IPS DF 4.7 (cell line): ENCODE data around the gene AGPAT2.

Experiments
- DNase-seq: peaks from one replicate; pipeline ENCODE4 v3.0.0-alpha.2; 2013; ENCODE audit warnings: low spot score; ENCODE audit errors: extremely low read depth

The AGPAT2 gene

DNA sequence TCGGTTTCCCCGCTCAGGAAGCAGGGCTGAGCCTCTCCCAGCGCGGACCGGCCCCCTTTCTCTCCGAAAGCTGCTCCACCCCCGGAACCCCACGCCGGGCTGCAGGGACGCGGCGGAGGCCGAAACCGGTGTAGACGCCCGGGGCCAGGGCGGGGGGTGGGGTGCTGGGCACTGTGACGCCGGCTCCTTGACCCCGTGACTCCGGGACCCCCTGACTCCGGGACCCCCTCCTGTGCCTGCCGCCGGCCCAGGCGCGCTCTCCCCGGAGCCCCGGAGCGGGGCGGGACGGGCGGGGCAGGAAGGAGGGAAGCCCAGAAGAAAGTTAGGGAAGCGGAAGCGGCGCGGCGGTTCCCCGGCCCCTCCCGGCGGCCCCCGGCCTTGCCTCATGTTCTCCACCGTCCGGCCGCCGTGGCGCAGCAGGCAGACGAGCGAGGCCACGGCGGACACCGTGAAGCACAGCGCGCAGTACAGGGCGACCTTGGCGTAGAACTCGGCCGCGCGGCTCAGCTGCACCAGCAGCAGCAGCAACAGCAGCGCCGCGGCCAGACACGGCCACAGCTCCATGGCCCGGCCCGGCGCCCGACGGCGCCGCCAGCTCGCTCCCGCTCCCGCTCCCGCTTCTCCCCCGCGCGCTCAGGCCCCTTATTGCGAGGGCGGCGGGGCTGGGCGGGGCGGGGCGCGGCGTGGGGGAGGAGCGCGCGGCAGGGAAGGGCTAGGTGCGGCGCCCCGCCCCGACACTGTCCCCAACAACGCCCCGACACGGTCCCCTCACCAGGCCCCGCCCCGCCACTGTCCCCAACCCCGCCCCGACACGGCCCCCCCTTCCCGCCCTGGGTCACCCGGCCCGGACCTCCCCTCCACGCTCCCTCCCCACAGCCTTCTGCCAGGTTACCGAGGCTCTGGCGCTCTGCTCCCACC lies at the start of gene AGPAT2:
AGPAT2 (minus strand) TSS at position 664 of the 918 bp plus-strand sequence; CDS start at position 564, 100 bp downstream.
- no peak for DNase-seq

DNA sequence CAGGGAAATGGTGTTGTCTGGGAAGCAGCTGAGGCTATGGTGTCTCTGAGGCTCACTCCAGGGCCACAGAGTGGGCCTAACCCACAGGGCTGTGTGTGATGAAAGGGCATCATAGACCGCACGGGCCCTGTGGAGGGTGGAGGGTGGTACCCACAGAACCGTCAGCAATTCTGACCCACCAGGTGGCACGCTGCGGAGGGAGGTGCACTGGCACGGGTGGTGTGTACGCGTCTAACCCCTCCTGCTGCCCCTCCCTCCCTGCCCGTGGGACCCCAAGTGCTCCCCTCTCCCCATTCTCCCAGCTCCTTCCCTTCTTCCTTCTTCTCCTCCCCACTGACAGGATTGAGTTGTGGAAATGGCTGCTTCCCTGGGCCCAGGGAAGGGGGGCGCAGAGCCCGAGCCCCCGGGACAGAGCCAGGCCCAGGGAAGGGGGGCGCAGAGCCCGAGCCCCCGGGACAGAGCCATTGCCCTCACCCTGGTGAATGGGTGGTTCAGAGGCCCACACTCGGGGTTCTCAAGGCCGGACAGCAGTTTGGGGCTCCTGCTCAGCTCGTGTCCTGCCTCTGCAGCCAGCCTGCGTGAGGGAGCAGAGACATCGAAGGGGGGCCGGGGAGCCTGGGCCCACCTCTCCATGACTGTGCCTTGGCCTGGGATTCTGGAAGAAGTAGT lies 48.7 kb upstream of the AGPAT2 start:
- no peak for DNase-seq

DNA sequence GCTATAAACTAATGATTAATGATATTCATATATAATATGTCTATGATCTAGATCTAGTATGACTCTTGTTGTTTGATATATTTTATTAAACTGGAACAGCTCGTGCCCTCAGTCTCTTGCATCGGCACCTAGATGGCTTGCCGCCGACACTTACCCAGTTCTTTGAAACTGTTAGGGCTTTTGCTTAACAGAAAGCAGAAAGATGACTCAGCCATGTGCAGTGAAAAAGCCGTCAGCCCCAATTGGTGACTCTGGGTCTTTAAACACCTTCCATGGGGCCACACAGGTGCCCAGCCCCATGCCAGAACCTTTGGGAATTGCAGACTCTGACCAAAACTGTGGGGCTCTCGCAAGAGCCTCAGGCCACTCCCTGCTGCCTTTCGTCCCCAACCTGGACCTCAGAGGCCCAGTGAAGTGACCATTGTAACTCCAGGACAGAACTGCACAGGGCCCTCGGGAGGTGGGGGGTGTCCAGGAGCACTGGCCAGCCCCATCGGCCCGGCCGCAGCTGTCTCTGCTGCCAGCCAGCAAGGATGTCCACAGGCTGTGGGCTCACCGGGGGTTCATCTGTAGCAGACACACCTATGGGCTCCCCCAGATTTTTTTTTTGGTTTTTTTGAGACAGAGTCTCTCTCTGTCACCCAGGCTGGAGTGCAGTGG lies 47.7 kb upstream of the AGPAT2 start:
- DNase-seq, result no peak

DNA sequence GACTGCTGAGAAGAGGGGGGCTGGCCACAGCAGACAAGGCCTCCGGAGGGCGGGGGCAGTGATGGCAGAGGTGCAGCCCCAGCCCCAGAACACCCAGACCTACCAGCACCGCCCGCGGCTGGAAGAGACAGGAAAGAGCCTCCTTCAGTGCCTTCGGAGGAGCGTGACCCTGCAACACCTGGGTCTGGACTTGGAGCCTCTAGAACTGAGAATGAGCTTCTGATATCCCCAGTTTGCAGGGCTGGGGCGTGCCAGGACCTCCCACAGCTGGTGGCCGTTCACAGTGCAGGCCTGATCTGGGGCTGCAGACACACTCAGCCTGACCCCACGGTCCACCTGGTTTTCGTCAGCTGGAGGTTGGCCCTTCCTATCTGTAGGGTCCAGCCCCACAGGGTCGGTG lies 46.4 kb upstream of the AGPAT2 start:
- DNase-seq, result no peak

DNA sequence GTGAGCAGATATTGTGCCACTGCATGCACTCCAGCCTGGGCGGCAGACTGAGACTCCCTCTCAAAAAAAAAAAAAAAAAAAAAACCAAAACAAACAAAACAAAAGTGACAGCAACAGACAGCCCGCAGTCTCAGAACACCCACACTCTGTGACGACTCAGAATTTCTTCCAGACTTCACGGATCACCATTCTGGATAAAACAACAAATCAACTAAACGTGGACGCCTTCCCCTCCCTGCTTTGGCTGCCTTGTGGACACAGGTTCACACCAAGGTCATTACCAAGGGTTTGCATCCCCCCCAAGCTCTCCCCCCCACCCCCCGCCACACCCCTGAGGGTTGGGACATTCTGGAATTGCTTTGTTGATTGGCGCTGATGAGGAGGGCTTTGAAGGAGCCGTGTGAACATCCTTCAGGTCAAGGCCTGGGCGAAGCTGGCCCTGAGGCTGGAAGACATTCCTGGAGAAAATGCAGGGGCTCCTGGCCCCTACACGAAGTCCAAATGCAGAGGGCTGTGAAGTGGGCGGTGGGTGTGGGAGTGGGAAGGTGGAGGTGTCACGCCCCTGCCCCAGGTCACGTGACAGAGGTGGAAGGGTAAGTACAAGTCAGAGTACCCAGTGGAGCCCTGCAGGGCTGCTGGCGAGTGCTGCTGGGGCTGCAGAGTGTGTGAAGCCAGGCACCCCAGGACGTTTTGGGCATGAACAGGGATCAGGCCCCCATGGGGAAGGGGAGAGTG lies 45.4 kb upstream of the AGPAT2 start:
- DNase-seq, result no peak

DNA sequence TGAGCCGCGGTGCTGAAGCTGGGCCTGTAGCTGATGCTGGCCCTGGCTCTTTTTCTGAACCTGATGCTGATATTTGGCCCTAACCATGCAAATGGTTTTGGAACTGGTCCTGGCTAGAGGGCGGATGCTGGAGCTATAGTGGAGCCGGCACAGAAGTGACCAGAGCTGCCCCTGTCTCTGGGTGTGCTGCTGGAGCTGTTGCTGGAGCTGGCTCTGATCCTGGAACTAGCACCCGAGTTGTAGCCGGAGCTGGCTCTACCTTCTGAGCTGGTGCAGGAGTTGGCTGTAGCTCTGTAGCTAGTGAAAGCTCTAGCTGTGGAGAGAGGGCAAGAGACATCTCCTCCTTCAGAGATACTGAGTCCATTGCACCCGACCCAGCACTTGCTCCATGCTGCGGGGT lies 42.7 kb upstream of the AGPAT2 start:
- DNase-seq, result no peak

DNA sequence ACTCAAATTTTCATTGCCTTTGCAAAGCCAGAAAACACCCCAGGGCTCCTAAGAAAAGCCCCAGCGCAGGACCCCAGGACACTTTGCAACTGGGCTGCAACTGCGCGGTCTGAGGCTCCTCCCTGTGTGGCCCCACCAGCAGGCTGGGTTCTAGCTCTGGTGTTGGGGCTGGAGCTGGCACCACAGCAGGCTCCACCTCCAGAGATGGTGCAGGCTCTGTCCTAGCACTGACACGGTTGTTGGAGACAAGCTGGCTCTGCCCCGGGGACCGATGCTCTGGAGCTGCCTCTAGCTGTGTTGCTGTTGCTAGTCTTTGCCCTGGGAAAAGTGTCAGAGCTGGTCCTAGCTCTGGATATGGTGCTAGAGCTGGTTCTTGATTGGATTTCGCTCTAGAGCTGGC lies 41.9 kb upstream of the AGPAT2 start:
- DNase-seq, result no peak

DNA sequence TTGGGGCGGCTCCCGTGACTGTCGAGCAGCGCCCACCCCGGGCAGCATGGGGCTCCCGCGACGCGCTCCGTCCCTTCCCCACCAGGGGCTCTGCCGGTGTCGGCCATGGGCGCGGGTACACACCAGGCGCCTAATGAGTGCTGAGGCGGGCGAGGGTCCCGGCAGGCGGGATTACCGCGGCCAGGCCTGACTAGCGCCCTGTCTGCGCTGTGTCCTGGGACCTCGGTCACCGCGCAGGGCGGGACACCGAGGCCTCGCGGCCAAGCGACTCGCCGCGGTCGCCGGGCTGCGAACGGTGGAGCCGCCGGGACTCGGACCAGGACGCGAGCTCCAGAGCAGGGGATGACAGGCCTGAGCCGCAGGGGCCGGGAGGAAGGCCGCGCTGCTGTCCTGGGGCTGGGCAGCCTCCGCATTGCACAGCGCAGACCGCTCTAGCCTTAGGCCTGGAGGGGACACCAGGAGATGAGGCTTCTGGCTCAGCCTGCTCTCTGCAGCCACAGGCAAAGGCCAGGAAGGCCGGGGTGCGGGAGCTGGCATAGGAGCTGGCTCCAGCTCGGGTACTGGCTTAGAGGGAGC lies 41.4 kb upstream of the AGPAT2 start:
- no peak for DNase-seq

DNA sequence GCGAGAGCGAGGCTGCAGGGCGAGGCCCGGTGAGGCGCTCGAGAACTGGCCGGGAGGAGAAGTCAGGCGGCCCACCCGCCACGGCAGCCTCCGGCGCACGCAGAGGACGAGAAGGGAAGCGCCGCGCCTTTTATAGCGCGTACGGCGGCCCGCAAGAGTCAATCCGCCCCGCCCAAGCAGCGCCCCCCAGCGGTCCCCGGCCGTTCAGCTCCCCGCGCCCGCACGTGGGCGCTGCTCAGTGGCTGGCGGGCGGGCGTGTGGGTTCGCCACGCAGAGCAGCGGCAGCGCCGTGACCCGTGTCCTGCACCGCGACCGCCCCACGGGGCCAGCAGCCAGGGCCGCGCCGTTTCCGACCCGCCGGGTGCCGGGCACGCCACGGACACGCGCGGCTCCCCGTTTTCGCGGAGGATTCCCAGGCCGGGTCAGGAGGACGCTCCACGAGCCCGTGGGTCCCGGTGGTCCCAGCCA lies 40.9 kb upstream of the AGPAT2 start:
- DNase-seq, result no peak

DNA sequence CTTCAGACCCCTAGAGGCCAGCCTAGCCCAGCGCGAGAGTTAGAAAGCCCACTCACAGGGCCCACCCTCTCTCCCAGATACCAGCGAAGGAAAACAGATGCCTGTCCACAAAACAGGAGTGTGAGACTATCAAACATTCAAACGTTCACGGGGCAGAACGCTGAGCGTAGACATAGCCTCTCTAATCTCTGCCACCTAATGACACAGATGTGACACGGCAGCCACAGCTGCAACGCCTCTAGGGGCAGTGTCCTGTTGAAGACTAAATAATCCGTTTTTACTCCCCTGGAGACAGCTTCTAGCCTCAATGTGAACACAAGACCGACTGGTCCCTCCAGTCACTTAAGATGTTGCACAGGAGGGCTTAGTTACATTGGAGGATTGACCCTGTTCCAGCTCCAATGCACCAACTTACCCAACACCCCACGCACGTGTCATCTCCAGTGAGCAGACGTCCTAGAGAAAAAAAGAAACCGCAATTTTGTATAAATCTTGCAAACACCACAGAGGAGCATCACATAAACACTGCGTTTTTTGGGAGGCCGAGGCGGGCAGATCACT lies 39.5 kb upstream of the AGPAT2 start:
- no peak for DNase-seq

DNA sequence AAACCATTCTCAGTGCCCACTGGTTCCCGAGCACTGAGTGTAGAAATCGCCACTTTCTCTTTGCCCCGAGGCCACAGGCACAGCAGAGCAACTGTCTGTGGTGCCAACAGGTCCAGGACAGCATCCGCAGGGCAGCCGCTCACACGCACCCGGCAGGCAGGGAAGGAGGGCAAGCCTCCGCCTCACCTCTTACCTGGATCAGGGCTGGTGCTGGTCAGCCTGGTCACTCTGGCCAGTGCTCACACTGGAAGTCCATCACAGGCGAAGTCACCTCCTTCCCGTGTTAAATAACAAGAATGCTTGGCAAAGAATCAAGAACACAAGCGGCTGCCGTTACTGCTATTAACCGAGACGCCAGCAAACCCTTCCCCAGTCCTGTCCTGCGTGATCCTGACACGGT lies 38.9 kb upstream of the AGPAT2 start:
- no peak for DNase-seq

DNA sequence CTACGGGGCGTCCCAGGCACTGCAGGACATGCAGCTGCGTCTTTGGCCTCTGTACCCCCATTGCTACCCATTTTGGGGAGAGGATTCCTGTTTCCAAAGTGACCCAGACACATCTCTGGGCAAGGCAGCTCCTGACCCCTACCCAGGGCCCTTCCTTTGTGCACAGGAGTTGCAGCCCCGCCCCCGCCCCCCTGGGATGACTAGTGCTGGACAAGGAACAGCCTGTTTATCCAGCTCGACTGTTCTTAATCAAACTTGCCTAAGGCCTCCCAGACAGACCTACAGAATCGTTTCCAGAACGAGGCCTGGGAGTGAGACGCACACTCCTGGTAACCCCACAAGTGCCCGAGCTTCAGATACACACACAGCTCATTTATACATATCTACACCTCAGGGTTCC lies 38.4 kb upstream of the AGPAT2 start:
- DNase-seq, result no peak

DNA sequence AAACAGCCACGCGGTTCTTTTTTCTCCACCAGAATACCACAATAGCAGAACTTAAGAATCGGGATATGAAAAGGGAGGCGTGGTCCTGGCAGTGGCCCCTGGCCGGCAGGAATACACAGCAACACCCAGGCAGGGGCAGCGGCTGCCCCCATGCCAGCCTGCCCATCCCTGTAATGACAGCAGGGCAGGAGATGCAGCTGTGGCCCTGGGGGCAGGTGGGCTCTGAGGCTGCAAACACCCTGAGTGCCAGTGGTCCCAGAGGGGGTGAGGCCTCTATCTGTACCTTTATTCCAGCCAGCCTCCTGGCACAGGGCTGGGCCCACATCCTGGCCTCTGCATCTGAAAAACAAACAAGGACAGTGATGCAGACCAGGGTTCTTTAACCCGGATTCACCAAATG lies 37.5 kb upstream of the AGPAT2 start:
- no peak for DNase-seq

DNA sequence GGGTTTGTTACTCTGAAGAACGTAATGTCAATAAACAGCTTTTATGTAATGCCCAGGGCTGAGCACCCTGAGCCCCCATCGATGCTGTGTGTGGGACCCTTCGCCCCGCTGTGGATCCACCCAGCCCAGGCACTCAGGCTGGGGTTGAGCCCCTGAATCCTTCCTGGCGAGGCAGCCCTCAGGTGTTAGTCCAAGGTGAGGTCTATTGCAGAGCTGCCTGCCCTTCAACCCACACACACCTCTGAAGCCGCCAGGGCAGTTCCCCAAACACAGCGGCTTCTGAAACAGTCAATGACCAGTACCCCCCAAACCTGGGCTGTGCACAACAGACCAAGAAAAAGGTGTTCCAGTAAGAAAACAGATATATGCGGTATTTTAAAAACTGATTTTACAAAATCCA lies 36.7 kb upstream of the AGPAT2 start:
- DNase-seq, result no peak

DNA sequence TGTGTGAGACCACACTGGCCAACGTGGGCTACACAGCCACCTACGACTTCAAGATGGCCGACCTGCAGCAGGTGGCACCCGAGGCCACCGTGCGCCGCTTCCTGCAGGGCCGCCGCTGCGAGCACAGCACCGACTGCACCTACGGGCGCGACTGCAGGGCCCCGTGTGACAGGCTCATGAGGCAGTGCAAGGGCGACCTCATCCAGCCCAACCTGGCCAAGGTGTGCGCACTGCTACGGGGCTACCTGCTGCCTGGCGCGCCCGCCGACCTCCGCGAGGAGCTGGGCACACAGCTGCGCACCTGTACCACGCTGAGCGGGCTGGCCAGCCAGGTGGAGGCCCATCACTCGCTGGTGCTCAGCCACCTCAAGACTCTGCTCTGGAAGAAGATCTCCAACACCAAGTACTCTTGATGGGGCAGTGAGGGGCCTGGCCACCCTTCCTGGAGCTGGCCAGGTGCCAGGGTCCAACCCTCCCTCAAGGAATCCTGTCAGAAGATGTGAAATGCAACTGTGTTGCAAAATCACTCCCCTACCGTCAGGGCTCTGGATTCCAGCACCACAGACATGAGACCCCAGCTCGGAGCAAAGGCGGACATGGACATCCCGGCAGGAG lies 36.2 kb upstream of the AGPAT2 start:
- DNase-seq, result no peak

DNA sequence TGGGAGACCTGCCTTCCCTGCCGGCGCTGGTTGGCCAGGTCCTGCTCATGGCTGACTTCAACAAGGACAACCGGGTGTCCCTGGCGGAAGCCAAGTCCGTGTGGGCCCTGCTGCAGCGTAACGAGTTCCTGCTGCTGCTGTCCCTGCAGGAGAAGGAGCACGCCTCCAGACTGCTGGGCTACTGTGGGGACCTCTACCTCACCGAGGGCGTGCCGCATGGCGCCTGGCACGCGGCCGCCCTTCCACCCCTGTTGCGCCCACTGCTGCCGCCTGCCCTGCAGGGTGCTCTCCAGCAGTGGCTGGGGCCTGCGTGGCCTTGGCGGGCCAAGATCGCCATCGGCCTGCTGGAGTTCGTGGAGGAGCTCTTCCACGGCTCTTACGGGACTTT lies 35.7 kb upstream of the AGPAT2 start:
- no peak for DNase-seq

DNA sequence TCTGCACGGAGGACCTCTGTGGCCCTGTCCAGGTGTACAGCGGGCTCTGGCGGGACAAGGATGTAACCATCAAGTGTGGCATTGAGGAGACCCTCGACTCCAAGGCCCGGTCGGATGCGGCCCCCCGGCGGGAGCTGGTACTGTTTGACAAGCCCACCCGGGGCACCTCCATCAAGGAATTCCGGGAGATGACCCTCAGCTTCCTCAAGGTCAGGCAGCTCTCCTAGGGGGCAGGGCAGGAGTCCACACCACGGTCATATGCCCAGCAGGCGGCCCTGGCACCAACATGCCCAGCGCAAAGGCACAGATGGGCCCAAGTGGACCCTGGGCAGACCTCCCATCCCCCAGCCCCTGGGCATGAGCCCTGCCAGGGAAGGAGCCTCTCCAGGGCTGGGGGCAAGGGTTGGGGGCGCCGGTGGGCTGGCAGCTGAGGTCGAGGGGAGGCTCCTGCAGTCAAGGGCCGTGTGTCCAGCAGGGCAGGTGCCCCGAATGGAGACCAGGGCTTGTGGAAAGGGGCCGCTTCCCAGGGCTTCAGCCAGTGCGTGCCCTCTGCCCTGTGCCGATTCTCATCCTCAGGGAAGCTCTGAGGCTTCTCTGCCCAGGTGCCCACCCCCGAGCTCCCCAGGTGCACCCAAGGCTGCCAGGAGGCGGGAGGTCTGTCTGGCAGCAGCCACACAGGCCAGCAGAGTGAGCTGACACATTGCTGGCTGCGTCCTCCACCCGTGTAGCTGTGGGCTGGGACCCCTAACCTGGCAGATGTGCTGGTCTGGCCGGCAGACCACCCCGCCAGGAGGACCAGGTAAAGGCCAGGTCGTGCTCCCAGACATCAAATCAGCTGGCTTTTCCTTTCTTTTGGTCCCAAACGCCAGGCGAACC lies 35.1 kb upstream of the AGPAT2 start:
- DNase-seq, result no peak

DNA sequence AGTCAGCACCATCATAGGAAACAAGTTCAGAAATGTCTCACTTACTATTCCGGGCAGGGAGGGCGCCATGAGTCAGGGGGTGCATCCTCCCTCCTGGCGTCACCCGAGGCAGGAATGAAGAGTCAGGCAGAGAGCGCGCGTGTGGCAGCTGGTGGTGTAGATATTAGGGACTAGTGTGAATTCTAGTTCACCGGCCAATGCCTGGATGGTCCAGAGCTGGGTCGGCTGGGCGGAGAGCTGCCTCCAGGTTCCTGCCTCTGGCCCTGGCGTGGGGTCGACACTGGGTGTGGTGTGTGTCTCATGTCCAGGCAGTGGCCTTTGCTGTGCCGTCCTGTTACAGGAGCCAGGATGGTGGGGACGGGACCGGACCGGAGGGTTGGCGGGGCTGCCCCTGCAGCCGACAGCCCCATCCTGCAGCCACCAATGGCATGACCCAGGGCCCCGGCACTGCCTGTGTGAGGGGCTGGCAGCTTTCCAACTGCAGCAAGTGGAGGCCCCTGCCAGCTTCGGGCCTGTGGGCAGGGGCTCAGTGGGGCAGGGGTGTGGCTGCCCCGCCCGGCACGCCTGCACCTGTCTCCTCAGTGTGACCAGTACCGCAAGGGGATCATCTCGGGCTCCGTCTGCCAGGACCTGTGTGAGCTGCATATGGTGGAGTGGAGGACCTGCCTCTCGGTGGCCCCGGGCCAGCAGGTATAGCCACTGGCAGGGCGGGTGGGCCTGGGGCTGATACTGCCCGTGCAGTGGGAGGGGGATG lies 34.3 kb upstream of the AGPAT2 start:
- no peak for DNase-seq

DNA sequence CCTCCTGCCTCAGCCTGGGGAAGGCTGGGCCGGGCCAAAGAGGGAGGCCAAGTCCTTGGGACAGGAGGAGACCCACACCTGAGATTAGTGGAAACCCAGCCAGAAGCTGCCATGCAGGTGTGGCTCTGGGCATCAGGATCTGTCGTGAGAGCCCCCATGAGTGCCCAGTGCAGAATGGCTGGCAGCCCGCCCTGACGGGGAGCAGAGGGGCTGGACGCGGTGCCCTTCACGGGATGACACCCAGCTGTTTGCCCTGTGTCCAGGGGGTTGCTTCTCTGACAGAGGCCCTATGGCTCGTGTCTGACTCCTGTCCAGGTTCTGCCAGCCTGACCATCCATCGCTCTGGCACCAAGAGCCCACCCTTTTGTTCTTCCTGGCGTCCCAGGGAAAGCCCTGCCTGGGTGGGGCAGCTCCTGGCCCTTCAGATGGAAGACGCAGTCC lies 33.7 kb upstream of the AGPAT2 start:
- no peak for DNase-seq
